NCI-H82 (cell line): ENCODE data around the gene C19orf25.

Source experiments
- DNase-seq: peaks from one replicate; lab custom pipeline; 2025; lab: John Stamatoyannopoulos, UW

Gene C19orf25

GRCh38 chr19:1466461-1467214, 12.4 kb downstream of the C19orf25 start:
- no peak for DNase-seq

- DNase-seq, result no peak
Measured at GRCh38 chr19:1466018-1466460, 13.0 kb downstream of the C19orf25 start.

- DNase-seq, result peak; percentile 53
Measured at GRCh38 chr19:1465191-1466016, 13.6 kb downstream of the C19orf25 start.

GRCh38 chr19:1461862-1462261, 17.2 kb downstream of the C19orf25 start:
- DNase-seq, result no peak

- no peak for DNase-seq
Measured at GRCh38 chr19:1460033-1460995, 18.7 kb downstream of the C19orf25 start.

- DNase-seq, result no peak
Measured at GRCh38 chr19:1459479-1459878, 19.5 kb downstream of the C19orf25 start.

GRCh38 chr19:1457892-1458291, 21.1 kb downstream of the C19orf25 start:
- DNase-seq, result no peak

GRCh38 chr19:1457031-1457739, 21.8 kb downstream of the C19orf25 start:
- DNase-seq, result no peak

- no peak for DNase-seq
Measured at GRCh38 chr19:1456121-1456900, 22.7 kb downstream of the C19orf25 start.

- DNase-seq, result peak; percentile 86
Measured at GRCh38 chr19:1455336-1456120, 23.5 kb downstream of the C19orf25 start.

GRCh38 chr19:1455002-1455335, 24.0 kb downstream of the C19orf25 start:
- DNase-seq, result no peak

- peak; percentile 88 for DNase-seq
Measured at GRCh38 chr19:1453525-1454364, 25.3 kb downstream of the C19orf25 start.

GRCh38 chr19:1452802-1453524, 26.1 kb downstream of the C19orf25 start:
- DNase-seq, result peak; percentile 44

- DNase-seq, result no peak
Measured at GRCh38 chr19:1451916-1452801, 26.9 kb downstream of the C19orf25 start.

GRCh38 chr19:1450735-1451731, 28.0 kb downstream of the C19orf25 start:
- DNase-seq, result no peak
